ENCODE data around the gene ZNF524. TPM values are rescaled to one million over a fixed set of nuclear protein-coding genes. Genes with fewer than 3 reads are reported as not detected.
A peak's percentile ranks its signal among the peaks of the same experiment; 100 is the strongest.

The ZNF524 gene
- total and polyA plus RNA-seq, 9 of the 15 experiments (the other 6 are each of a cell fraction or from before 2014, with no cell fraction given), result 0.08 to 15.6 (median 2.9) TPM

- Histone ChIP-seq H3K79me2 (ENCODE audit: control insufficient read depth, insufficient read depth, low read length) (no peaks in the 10 kb centered on the region), H3K9me1 (ENCODE audit: control insufficient read depth, insufficient read depth, low read length) (no peaks in the 10 kb centered on the region), H3K9me3 (replicated peaks; ENCODE audit: control insufficient read depth, insufficient read depth, low read depth, low read length) (no peaks in the 10 kb centered on the region), H3K9ac (ENCODE audit: insufficient read depth in 1 of 2, low read depth in 2 of 2, low read length in 2 of 2) (peak overlapping the region in 1 of 2 experiments; percentile 81; a peak in 2 of 4 replicates), H3K27ac (ENCODE audit: extremely low read depth, low read depth, low read length) (no peak overlapping the region), H3K36me3 (ENCODE audit: control insufficient read depth, insufficient read depth, low read length) (no peaks in the 10 kb centered on the region), H2AFZ (ENCODE audit: low read depth, low read length) (peak overlapping the region; percentile 73), H3K4me3 (no peak overlapping the region), H4K20me1 (replicated peaks; ENCODE audit: control insufficient read depth, insufficient read depth, low read length) (no peaks in the 10 kb centered on the region), H3K4me2 (ENCODE audit: insufficient read depth, low read length) (peak overlapping the region; percentile 3; the same call in 1 of the 2 replicates), H3K4me1 (replicated peaks in 1 of 2; ENCODE audit: control insufficient read depth in 2 of 2, insufficient read depth in 2 of 2, low read length in 2 of 2) (peaks cover 31 to 35% of the 10 kb centered on the region in 2 experiments), H3K27me3 (ENCODE audit: control insufficient read depth in 2 of 2, insufficient read depth in 2 of 2, low read length in 2 of 2) (peaks cover 0 to 8% of the 10 kb centered on the region in 2 experiments; a peak in 3 of 5 replicates)
- ATAC-seq, result no peak
- no peak for FAIRE-seq
- BruUV-seq (replicated peaks), result no TSS peak
- no peak for DNase-seq (ENCODE audit: extremely low read depth in 1 of 4, low spot score in 3 of 4)
- POLR2A ChIA-PET, result interaction anchor here (1.1 kb wide), 1 partner anchor 9 kb away, joined by 3 read pairs; no protein-coding TSS in a partner anchor
- intact Hi-C loops (cut with micrococcal nuclease) (no loop called here), in situ Hi-C loops (cut with MboI) (no loop called here)
- TF ChIP-seq ZBTB33 (CRISPR knock-in tag; IDR thresholded peaks at IDR 0.05) (no peak), CTCF (IDR thresholded peaks at IDR 0.05 in 2 of 3, conservative IDR thresholded peaks at IDR 0.05 in 1 of 3; ENCODE audit: insufficient read depth in 2 of 3, low read depth in 1 of 3, low read length in 3 of 3) (0 out of 6 replicates have a peak, but pooled peaks of 1 of the 3 experiments have one; percentile 3)
- CTCF ChIA-PET (ENCODE audit: low intra/inter-chr PET ratio), result no interaction called here
- 58% methylated on average over 7 of the region's 7 CpGs for WGBS (ENCODE audit: insufficient coverage, low coverage, missing lambda C conversion rate)
Measured at GRCh38 chr19:55550321-55550650, 49.8 kb upstream of the ZNF524 start.
